HG03439 (cell line): Measurements from ENCODE around the gene CCDC178.

Experiments used
- ATAC-seq: cut with Tn5 transposase; IDR thresholded peaks from one replicate; pipeline ENCODE4 v1.9.1; 2021; ENCODE audit warnings: mild to moderate bottlenecking, moderate library complexity; ENCODE audit not compliant: unreplicated experiment

Gene CCDC178

DNA sequence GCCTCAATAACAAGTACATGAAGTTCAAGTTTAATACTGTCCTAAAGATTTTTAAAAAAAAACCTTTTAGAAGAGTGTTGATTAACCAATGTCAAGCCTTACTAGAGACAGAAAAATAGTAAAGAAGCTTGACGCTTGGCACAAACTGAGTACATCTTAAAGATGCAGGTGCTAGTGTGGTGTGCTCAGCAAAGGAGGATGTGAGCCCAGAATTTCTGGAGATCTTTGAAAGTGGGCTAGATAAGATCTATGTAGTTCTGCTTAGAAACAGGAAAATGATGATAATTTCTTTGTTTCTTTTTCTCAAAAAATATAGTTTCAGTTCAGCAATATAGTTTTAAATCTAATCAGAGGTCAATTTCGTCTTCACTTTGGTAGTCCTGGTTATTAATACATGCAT is 549.4 kb downstream of the CCDC178 start:
- ATAC-seq = no peak

DNA sequence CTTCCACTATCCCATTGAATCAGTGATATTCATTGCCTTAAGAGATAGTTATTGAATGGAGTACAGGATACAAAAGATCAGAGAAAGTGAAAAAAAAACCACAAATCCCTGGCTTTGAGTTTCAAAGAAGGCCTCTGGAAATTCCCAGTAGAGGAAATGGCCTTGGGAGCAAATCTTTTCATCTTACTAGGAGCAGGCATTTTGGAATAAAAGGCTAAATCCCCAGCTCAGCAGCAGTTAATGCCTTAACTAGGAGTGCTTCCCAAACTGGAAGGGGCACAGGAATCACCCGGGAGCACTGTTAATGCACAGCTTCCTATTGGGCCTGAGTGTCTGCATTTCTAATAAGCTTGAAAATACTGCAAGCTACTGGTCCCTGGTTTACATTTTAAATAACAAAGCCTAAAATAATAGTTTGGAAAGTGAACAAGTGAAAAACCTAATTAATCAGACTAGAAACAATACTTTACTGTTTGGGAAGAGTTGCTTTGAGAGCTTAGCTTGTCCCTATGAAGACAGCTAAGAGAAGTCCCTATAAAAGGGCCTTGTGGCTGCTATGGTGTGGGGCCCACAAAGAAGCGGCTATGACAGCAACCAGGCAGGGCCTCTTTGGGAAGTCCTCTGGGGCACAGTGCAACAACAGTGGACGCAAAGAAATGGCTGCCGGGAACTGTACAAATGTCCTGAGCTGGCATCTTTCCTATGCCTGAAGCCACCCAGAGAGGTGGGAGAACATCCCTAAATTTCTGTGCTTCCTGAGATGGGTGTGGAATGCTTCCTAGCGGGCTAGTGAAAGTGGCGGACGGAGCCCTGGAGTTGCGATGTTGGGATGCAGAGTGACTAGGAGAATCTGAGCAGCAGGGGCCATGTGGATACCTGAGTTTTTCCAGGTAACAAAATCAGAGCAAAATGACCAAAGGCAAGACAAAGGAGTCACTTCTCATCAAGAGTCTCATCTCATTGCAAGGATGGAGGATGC is 550.6 kb downstream of the CCDC178 start:
- ATAC-seq = no peak

DNA sequence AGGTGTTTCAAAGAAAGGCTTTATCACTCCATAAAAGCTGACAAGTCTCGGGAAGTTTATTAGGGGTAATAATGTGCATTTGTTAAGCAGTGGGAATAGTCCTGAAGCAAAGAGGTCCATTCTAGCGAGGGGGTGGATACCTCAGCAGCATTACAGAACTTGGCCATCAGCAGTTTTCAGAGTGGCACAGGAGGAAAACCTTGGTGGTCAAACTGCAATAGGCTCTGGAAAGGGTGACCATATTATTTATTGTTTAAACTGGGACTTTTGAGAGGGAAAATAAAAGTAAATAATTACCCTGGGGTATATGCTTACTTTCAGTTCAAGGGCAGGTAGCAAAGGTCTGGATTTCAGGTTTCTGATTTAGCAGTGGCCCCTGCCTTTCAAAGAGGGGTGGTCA is 552.2 kb downstream of the CCDC178 start:
- no peak for ATAC-seq
